NCI-H1694 treated with DMSO at 0.1 percent for 48 hours (cell line): ENCODE results near the gene RGS3.
"Not testable (repeated sequence)": the region's sequence is repeated elsewhere in the genome, so short reads cannot be mapped to it uniquely, and the experiment has no call there.

ENCODE experiments used
- DNase-seq: peaks from one replicate; lab custom pipeline; 2025; lab: John Stamatoyannopoulos, UW

RGS3 gene

GRCh38 chr9:113548221-113549041, 84.9 kb downstream of the RGS3 start:
- DNase-seq, result no peak

DNA sequence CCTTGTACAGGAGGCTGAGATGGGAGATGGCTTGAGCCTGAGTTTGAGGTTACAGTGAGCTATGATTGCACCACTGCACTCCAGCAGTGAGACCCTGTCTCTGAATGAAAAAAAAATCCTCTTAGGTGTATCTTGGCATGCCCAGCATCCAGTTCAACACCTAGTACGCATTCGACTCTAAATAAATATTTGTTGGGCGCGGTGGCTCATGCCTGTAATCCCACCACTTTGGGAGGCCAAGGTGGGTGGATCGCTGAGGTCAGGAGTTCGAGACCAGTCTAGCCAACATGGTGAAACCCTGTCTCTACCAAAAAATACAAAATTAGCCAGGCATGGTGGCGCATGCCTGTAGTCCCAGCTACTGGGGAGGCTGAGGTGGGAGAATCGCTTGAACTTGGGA, 86.4 kb downstream of the RGS3 start:
- not testable (repeated sequence) for DNase-seq

DNA sequence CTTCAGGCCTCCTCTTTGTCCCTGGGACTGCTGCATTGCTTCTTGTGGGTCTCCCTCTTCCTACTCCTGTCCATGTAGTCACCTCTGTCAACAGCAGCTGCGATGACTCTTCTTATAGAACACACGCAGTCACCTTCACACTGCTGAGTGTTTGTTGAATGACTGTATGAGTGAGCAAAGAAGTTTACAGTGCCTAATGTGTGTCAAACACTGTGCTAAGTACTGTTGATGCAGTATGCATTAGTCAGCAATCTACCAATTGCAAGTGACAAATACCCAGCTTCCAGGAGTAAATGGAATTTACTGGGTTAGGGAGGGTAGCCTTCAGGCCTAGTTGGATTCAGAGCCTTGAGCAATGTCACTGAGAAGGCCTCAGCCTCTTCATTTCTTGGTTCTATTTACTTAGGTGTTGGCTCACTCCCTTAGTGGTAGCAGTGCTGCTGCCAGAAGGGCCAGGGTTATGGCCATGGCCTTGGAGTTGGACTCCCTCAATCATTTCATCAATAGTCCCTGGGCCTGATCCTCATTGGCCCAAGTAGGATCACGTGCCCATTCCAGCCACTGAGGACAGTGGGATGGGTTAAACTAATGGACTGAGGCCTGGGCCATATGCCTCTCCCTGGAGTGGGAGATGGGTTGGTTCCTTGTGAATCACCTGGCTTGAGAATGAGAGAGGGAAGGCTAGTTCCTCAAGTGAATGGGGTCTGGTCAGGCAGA, 93.5 kb downstream of the RGS3 start:
- no peak for DNase-seq

DNA sequence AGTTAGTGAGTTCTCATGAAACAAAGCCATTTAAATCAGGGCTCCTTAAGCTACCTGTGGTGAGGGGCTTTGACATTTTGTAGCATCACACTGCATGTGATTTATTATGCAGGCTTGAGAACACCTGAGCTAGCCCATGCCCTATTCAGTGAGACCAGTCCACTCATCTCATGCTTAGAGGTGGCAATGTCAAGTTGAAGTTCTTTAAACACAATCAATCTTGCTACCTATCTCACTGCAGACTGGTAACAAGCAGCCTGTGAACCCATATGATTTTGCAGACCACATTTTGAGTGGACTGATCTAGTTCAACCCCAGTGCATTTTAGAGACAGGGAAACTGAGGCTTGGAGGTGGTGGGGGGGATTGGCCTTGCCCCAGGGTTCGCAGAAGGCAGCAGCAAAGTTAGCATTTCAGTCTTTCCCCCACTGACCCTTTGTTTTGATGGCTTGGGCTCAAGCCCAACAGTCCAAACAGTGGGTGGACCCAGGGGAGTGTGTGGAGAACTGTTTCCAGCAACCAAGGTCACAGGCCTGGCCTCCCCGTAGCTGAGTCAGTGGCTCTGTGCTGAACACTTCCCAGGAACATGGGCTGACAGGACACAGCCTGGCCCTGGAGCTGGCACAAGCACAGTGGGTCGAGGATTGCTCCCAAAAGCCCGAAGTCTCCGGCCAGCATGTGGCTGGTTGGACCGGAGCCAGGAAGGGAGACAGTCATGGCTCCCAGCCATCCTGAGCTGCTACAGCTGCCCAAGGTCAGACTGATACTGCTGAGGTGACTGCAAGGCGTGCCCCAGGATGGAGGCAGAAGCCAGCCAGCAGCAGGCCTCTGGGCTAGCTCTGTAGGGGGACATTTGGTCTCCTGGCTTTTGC, 95.3 kb downstream of the RGS3 start:
- DNase-seq, result no peak

DNA sequence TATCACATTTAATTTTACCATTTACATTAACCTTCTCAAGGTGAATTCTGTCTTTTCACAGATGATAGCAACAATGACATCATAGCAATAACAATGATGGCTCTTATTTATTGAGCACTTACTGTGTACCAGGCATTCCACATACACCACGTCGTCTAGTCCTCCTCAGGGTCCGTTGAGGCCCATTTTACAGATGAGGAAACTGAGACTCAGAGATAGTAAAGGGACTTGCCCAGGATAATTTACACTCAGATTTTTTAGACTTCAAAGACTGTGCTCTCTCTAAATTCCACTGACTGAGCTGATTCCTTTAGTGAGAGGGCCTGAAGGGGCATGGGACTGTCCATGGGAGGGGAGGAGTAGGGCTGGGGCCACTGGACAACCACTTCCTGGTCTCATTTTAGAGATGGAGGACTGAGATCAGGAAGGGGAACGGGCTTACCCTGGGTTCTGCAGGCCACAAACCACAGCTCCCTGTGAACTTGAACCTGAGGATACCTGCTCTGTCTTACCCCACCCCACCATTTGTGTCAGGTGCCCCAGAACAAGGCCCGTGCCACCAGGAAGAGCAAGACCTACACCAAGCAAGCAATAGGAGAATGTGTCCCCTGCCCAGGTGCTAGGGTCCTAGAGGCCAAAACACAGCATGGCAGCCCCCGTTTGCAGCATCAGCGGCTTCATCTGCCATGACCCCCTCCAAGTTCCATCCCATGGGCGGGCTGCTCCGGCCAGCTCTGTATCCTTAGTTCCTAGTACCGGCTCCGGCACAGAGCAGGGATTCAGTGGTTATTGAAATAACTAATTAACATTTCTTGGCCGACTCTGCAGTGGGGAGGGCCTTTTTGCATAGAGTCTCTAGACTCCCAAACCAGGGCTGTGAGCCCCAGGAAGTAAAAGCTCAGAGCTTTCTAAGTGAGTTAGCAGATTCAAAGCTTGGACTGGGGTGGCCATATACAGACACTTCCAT, 96.6 kb downstream of the RGS3 start:
- no peak for DNase-seq

DNA sequence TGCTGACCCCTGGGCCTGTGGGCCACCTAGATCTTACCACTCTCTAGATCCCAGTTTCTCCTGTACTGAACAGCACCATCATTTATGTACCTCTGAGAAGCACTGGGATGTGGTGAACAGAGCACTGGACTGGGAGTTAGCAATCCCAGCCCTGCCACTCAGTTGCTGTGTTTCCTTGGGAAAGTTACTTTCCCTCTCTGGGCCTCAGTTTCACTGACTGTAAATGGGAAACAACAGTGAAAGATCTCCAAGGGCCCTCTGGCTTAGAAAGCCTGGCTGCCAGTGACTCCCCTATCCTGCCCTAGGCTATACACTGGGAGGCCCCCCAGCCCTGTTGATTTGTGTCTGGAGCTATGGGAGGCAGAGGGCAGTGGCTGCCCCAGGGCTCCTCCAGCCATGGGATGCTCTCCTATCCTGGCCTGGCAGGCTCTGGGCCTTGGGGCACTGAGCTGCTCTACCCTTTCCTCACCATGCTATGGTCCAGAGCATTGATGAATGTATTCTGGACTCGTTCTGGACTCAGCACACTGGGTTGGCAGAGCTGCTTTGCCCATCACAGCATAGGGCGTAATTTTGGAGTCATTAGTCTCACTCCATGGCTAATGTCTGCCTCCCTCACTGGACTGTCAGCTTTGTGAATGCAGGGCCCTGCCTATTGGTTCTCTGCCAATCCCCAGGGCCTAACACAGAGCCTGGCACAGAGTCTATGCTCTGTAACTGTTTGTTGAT, 99.3 kb downstream of the RGS3 start:
- no peak for DNase-seq

- DNase-seq, result no peak
These were observed 100.4 kb downstream of the RGS3 start for GRCh38 chr9:113563826-113564497.

- DNase-seq, result peak; percentile 15
These were observed 101.1 kb downstream of the RGS3 start for GRCh38 chr9:113564498-113565237.

DNA sequence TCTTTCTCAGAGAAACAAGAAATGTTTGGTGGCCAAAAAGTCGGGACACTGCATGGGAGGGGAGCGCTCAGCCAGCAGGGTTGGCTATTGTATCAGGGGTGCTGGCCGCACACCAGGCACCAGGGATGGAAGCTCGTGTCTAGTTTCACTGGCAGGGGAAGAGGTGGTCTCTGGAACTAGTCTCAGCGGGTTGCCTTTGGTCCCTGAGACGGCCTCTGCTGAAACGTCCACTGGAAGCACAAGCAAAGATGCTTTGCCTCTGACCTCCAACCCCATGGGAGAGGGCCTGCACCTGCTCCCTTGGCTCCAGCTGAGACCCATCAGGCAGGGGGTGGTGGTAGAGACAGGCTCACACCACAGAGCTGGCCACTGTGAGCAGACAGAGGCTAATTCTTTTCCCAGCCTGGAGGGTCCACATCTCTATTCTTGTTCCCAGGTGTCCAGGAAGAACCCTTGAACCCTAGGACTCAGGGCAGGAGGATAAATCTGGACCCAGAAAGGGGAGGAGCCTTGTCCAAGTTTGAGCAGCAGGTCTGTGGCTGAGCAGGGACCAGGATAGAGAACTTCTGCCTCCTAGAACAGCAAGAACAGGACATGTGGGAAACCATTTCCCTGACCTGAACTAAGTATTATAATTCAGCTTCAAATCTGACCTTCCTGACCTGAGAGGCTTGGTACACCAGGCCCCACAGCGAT, 102.6 kb downstream of the RGS3 start:
- no peak for DNase-seq

DNA sequence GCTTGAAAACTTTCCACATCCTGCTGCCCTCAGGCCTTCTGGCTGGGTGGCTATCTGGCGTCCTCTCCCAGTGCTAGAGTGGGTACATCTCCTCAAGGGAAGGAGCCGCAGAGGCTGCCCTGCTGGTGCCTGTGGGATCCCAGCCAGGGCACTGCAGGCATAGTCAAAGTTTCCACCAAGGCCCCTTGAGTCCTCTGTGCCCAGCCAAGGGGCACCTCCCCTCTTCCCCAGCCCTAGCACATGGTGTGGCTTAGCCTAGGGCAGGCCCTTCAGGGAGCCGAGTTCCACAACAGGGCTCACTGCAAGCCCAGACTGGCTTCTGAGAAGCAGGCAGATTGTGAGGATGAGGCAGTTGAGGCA, 103.2 kb downstream of the RGS3 start:
- DNase-seq, result no peak

GRCh38 chr9:113567361-113568080, 104.0 kb downstream of the RGS3 start:
- DNase-seq, result no peak

- DNase-seq, result no peak
These were observed 104.5 kb downstream of the RGS3 start for GRCh38 chr9:113568081-113568435.

DNA sequence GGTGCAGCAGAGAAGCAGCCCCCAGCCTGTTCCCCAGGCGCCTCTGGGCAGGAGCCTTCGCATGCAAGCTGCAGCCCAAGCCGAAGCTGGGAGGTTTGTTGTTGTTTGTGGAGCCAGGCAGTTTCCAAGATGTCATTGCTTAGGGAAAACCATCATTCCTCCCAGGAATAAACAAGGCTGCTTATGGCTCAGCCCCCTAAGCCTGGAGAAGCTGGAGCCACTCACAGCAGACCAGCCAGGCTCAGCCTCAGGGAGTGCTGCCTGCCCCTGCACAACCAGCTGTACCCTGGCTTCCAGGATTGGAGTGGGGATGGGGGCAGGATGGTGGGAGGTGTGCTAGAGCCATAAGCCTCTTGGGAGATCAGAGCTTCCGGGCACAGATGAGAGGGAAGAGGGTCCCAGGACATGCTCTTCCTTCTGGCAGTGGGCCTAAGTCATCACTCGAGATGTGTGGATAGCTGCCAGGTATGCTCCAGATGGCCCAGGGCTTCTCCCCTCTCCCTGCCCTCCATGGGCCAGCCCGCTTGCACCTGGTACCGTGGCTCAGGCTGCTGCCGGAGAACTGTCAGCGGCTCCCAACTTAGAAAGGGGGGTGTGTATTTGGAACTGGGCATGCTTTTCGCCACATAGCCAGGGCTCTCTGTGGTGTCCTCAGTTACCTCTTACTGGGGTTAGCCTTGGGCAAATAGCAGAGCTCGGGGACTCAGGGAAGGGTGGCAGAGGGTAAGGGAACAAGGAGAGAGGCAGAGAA, 105.2 kb downstream of the RGS3 start:
- DNase-seq, result peak; percentile 64

GRCh38 chr9:113569472-113570060, 106.0 kb downstream of the RGS3 start:
- no peak for DNase-seq

DNA sequence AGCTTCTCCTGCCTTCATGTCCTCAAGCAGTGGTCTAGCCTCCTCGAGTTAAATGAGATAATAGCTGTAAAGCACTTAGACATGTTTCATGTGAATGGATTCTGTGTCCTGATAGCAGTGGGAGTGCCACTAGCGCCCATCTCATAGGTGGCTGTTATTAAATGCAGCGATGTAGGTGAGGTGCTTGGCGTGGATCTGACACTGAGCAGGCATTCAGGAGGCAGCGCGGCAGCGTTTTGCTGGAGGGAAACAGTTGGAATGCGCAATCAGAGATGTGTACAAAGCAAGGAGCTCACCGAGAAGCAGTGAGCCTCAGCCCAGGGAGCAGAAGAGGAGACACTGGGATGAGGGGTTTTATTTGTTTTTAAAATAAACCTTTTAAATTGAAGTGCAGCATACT, 106.6 kb downstream of the RGS3 start:
- DNase-seq, result no peak

- no peak for DNase-seq
These were observed 107.5 kb downstream of the RGS3 start for GRCh38 chr9:113570749-113571711.
